T47D (cell line): ENCODE measurements around the gene PEBP1.

ENCODE experiments used
- DNase-seq, 2 experiments: peaks; one replicate each; pipeline versions ENCODE4 v3.0.0 to v3.0.0-alpha.2; 2011 to 2012; ENCODE audit warnings: low read depth in 1 of 2, low spot score in 1 of 2
- JUND ChIP-seq: IDR thresholded peaks from 2 replicates; pipeline ENCODE4 v1.6.1; 2012; ENCODE audit warnings: low read depth
- in situ Hi-C: cut with HindIII; loops from 2 replicates; pipeline ENCODE4 v1.10.0; 2016; ENCODE audit warnings: low sequenced_read_pairs, low pct_unique_long_range_greater_than_20kb

Gene PEBP1

DNA sequence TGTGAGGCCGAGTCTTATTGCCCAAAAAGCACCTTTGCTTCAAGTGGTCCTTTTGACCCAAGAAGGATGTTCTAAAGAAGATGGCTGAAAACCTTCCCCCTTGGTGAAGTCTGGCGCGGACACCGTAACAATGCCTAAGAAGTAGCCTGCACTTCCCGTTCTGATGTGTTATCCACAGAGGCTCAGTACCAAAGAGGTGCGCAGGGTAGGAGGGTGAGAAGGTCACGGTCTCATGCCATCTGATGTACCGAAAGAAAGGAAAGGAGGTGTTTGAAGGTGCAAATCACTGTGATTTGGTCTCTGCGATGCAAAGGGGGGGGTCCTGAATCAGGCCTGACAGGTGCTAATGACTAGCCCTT, 9.9 kb downstream of the PEBP1 start:
- TF ChIP-seq JUND, result no peak
- DNase-seq, result no peak
- in situ Hi-C loops, result no loop called here

- no peak for TF ChIP-seq JUND
- no peak for DNase-seq
- in situ Hi-C loops, result no loop called here
Measured at GRCh38 chr12:118148287-118148686, 12.4 kb downstream of the PEBP1 start.

- in situ Hi-C loops, result no loop called here
- TF ChIP-seq JUND, result no peak
- no peak for DNase-seq
Measured at GRCh38 chr12:118150625-118151024, 14.7 kb downstream of the PEBP1 start.

GRCh38 chr12:118151755-118152154, 15.8 kb downstream of the PEBP1 start:
- no peak for TF ChIP-seq JUND
- no peak for DNase-seq
- in situ Hi-C loops, result no loop called here

DNA sequence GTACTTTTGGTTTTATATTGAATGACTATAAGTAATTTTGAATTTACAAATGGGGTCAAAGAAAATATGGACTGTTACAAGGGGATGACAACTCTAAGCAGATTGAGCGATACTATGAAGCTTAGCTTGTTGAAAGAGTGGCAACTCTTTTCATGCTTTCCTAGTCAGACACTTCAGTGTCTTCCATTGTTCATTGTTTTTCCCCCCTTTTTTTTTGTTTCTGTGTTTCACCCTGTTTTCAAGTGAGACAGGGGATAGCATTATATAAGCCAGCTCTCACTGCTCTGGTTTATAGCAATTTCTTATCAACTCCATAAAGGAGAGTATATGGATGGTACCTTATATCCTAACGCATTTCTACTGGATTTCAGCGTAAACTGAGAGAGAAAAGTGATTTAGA, 24.6 kb downstream of the PEBP1 start:
- no peak for DNase-seq
- in situ Hi-C loops, result no loop called here
- no peak for TF ChIP-seq JUND

GRCh38 chr12:118164798-118165486, 29.0 kb downstream of the PEBP1 start:
- DNase-seq, result peak; percentile 59 to 68
- in situ Hi-C loops, result no loop called here
- TF ChIP-seq JUND, result no peak

DNA sequence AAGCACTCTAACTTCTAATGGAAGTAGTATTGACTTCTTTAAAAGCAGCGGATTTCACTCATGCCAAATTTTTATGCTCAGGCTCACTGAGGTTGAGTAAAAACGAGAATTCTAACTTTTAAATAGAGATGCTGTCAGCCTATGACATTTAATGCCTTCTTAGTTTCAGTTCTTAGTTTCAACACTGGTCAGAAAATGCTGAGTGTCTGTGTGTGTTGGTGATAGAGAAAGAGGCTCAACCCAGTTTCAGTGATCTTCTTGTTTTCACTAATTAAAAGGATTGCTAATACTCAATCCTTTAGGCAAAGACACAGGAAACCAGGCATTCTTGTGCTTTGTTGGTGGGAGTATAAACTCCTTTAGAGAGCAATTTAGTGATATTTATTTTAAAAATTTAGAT, 31.0 kb downstream of the PEBP1 start:
- in situ Hi-C loops, result no loop called here

DNA sequence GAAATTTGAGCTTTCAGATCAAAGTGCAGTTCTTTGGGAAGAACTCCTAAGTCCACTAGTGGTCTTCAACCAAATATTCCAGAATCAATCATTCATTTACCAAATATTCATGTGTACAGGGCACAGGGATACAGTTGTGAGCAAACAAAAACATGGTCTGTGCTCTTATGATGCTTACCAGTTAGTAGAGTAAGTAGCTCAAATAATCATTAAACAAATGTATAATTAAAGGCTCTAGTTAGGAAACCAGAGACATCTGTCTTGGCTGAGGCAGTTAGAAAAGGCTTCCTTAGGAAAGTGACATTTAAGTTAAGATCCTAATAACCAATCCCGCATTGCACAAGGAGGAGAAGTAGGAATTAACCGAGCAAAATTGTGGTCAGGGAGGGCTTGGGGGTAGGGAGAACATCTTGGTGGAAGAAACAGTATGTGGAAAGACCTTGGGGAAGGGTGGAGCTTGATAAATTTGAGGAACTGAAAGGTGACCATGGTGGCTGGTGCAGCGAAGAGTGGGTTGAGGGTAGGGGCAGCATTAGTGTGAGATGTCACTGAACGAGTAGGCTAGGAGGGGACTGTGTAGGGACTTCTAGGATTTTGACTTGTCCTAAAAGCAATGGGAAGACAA, 40.0 kb downstream of the PEBP1 start:
- DNase-seq, result no peak
- TF ChIP-seq JUND, result no peak
- in situ Hi-C loops, result no loop called here

More for the DNA sequence above, 31.0 kb downstream of the PEBP1 start:
- TF ChIP-seq JUND, result no peak
- DNase-seq, result no peak

- TF ChIP-seq JUND, result no peak
- in situ Hi-C loops, result no loop called here
- no peak for DNase-seq
Measured at GRCh38 chr12:118183155-118183554, 47.2 kb downstream of the PEBP1 start.

DNA sequence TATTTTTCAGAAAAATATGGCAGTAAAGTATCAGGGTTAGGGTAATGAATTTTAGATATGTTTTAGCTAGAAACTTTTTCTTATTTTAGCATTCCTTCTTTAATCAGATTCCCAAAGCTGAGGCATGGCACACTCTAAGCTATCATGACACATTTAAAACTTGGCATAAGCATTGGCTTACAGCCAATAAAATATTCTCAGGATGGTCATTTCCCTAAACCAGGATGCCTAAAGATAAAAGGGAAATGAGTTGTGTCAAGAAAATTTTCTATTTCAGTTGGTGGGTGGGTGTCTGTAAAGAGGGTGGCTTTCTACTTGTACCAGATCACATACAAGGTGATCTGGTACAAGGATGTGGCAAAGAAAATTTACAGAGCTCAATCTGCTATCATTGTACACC, 47.8 kb downstream of the PEBP1 start:
- in situ Hi-C loops, result no loop called here
- no peak for TF ChIP-seq JUND
- DNase-seq, result no peak

GRCh38 chr12:118185602-118186397, 49.9 kb downstream of the PEBP1 start:
- no peak for TF ChIP-seq JUND
- no peak for DNase-seq
- in situ Hi-C loops, result no loop called here

GRCh38 chr12:118187751-118188435, 52.0 kb downstream of the PEBP1 start:
- DNase-seq, result no peak
- no peak for TF ChIP-seq JUND
- in situ Hi-C loops, result no loop called here
